GM21423 (cell line): ENCODE data around the gene PDE7B.

Experiments
- ATAC-seq: cut with Tn5 transposase; IDR thresholded peaks from one replicate; pipeline ENCODE4 v1.9.1; 2021; ENCODE audit warnings: mild to moderate bottlenecking, moderate library complexity; ENCODE audit not compliant: unreplicated experiment

Gene PDE7B

DNA sequence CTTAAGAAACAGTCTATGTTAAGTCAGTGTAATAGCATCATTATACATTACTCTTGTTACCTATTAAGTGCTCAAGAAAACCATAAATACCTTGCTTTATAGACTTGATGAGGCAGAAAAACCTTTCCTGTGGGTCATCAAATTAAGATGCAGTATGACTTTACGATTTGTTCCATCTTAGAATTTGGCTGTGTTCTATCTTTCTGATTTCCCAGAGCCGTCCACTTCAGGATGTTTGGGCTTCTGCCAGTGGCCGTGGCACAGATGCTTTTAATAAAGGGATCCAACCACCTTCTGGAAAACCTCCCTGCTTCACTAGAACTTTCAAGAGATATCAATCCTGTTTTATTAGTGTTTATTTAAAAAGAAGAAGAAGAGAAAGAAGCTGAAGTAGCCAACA lies 71.2 kb downstream of the PDE7B start:
- no peak for ATAC-seq

- ATAC-seq, result no peak
These were observed 81.2 kb downstream of the PDE7B start for GRCh38 chr6:135932651-135933050.

DNA sequence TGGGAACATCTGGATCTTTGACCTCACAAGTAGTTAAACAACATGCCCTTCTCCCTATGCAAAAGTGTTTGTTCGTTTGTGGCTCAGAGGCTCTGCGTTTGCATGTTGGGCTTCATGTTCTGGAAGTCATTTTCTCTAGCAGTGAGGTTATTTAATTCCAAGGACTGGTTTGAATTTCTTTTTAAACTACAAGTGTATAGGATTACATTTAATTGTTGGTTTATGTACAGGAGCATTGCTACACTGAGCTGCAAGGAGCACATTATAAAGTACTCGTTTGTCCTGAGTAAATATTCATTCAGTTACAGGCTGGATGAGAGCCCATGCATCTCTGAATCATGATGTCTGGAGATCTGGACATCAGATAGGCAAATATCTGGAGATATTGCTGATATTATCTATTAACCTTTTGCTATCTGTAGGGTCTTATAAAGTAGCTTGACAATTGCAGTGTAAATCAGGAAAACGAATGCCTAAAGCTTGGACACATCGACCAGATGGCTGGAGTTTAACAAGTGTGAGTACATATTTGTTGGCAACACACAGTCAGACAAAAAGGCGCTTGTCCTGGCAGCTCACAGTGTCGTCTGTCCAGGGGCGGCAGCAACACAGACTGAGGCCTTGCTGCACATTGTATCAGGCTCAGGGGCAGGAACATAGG lies 84.6 kb downstream of the PDE7B start:
- ATAC-seq, result no peak

- no peak for ATAC-seq
These were observed 85.1 kb downstream of the PDE7B start for GRCh38 chr6:135936606-135937005.

GRCh38 chr6:135937106-135937505 lies 85.6 kb downstream of the PDE7B start:
- no peak for ATAC-seq

DNA sequence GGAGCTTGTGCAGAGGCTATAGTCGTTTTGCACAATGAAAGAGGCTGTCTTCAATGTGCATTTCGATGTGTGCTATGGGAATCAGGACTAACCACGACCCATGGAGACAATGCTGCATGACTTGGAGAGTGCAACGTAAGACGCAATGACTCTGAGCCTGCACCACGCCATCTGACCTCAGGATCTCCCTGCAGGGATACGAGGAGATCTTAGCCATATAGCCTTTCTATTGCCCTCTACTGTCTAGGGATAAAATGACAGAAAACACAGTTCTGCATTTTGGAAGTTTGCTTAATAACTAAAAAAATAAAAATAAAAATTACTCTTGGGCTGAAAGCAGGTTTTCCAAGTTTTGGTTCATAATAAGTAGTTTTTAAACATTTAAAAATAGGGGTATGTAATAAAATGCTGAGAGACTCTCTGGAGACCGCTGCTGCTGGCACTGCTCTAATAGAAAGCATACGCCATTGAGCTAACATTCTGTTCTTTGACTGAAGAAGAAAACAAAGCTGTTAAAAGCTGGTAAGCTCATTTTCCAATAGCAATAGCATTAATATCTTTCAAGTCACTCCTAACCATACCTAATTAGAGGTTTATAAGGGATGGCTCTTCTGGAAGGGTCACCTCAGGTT lies 87.2 kb downstream of the PDE7B start:
- no peak for ATAC-seq

DNA sequence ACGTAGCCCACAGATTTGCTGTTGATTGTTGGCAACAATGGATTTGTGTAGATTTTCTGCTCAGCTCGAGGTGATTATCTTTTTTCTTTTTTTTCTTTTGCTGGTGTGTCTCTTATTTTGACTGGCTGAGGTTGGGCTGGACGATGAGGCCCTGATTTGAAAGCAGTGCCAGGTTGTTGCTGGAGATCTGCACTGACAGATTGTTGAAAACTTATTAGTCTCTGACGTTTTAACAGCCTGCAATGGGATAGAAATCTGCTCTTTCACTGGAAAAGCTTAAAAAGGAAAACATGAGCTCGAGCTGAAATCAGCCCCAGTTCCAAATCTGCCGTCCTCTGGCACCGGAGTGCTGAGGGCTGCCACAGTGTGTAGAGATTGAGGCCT lies 87.7 kb downstream of the PDE7B start:
- no peak for ATAC-seq

DNA sequence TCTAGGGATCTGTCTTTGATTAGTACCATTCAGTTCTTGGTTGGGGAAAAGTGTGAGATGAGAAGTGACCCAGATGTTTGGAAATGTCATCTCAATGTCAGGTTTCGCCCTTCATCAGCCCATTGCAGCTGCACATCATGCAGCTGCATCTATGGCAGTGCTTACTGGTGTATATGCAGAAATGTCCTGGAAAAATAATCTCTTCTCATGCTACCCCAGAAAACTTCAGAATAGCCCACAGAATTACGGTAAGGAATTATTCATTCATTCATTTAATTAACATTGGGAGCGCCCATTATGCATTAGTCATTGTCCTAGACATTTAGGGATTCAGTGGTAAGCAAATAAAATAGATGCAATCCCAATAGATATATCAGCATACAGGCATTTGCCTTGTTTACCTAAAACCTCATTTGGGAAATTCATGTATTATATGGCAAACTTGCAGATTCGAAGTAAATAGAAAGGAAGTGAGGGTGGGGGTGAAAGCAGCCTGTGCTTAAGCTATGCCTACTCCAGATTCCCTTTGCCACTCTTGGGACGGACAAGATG lies 89.2 kb downstream of the PDE7B start:
- ATAC-seq, result no peak

DNA sequence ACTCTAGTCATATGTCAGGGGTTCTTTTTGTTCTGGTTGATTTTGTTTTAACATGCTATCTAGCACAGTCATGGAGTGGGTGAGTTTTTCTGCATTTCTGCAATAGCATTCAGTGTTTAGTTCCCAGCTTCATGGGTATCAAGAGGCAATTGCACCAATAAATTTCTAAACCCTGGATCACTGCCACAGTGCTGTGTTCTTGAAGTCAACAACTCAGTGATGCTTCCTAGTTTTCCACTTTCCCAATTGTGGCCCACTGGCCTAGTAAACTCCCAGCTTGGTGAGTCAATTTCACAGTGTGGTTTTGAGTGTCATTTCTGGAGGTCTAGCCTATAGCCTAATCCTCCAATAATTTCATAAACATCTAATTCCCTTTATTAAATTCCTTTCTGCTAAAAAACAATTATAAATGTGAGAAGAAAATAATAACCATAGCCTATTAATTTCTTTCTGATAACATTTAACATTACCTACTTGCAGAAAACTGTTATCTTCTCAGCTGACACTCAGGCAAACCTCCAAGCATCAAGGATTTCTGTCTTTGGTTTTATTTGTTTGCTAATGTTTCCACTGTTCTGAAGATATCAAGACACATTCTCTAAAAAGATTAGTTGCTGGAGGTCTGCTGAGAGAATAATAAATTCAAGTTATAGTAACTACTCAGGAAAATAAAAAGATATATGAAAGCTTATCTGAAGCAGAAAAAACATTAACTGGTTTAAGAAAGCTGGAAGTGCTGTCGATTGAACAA lies 89.9 kb downstream of the PDE7B start:
- ATAC-seq, result no peak

- ATAC-seq, result no peak
These were observed 92.6 kb downstream of the PDE7B start for GRCh38 chr6:135944120-135944519.

DNA sequence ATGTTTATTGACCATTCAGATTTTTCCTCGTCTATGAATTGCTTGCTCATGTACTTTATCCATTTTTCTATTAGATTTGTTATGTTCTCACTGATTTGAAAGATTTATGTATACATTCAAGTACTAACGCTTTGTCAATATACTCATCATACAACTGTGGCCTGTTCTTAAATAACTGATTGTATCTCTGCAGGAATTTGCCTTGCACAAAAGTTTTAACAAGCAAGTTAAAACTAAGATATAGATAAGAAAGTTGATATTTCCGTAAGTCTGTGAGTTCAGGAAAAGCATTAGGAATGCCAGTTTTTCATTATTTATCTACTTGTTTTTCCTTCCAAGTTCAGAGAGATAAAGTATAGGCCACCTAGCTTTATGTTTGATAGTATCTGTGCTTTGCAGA lies 95.2 kb downstream of the PDE7B start:
- no peak for ATAC-seq

- ATAC-seq, result no peak
These were observed 99.2 kb downstream of the PDE7B start for GRCh38 chr6:135950669-135951068.

GRCh38 chr6:135951169-135951568 lies 99.7 kb downstream of the PDE7B start:
- no peak for ATAC-seq

- ATAC-seq, result no peak
These were observed 102.3 kb downstream of the PDE7B start for GRCh38 chr6:135953818-135954217.

DNA sequence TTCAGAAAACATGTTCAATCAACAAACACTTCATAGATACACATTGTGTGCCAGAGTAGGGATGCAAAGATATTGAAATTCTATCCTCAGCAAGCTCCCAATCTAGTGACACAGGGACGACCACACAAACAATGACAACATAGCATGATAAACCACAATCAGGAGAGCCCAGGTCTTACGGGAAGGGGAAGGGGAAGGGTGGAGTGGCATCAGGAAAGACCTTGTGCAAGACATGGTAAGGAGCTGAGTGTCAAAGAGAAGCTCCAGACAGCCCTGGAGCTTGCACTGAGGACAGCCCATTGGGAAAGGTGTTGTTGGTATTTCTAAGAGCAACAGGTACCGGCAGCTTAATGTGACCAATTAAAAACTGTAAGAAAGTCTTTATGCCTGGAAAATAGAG lies 103.6 kb downstream of the PDE7B start:
- ATAC-seq, result no peak

GRCh38 chr6:135962731-135963130 lies 111.2 kb downstream of the PDE7B start:
- no peak for ATAC-seq

- no peak for ATAC-seq
These were observed 119.2 kb downstream of the PDE7B start for GRCh38 chr6:135970750-135971149.

- ATAC-seq, result no peak
These were observed 119.8 kb downstream of the PDE7B start for GRCh38 chr6:135971351-135971750.

- no peak for ATAC-seq
These were observed 120.6 kb downstream of the PDE7B start for GRCh38 chr6:135972150-135972549.

- no peak for ATAC-seq
These were observed 121.1 kb downstream of the PDE7B start for GRCh38 chr6:135972586-135972985.

DNA sequence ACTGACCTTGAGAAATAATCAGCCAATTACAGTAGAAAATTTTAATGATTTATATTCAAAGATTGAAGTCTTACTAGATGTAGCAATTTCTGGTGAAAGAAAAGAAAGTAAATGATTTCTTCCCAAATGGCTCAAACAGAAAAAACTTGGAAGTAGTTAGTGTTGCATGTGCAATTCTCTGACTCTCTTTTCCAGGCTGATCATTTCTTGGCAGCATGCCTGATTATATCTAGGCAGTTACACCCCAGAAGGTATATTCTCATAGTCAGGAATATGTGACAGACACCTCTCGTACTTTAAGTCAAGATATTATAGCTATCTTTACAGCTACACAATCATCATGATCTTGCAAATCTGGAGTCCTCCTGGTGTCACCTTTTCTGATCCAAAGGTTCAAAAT lies 122.9 kb downstream of the PDE7B start:
- no peak for ATAC-seq

GRCh38 chr6:135976585-135976984 lies 125.1 kb downstream of the PDE7B start:
- ATAC-seq, result no peak
